MM.1S (cell line): ENCODE results near the gene ZC2HC1B.

Experiments
- DNase-seq: peaks from one replicate; pipeline ENCODE4 v3.0.0-alpha.2; 2015
- H2AFZ ChIP-seq: fragments of 300-600 bp; sonication (generic); 2 replicates; pipeline ENCODE4 v1.6.0; 2016; ENCODE audit warnings: antibody characterized with exemption, low read length
- H3F3A ChIP-seq: fragments of 300-600 bp; sonication (generic); 2 replicates; pipeline ENCODE4 v1.6.1; 2016; ENCODE audit warnings: mild to moderate bottlenecking, antibody characterized with exemption, low read length, moderate library complexity, mixed read lengths; ENCODE audit not compliant: insufficient read depth
- H3K27ac ChIP-seq: fragments of 300-600 bp; sonication (generic); 2 replicates; pipeline ENCODE4 v1.5.1; 2016; ENCODE audit warnings: mild to moderate bottlenecking, low read length
- H3K27me3 ChIP-seq: fragments of 300-600 bp; sonication (generic); replicated peaks from 2 replicates; pipeline ENCODE4 v1.6.0; 2016; ENCODE audit warnings: low read length; ENCODE audit not compliant: insufficient read depth
- H3K36me3 ChIP-seq: fragments of 300-600 bp; sonication (generic); replicated peaks from 2 replicates; pipeline ENCODE4 v1.6.1; 2016; ENCODE audit warnings: mild to moderate bottlenecking, low read length, mixed read lengths; ENCODE audit not compliant: insufficient read depth
- H3K4me1 ChIP-seq: fragments of 300-600 bp; sonication (generic); 2 replicates; pipeline ENCODE4 v1.6.1; 2016; ENCODE audit warnings: low read length, mixed read lengths
- H3K4me2 ChIP-seq: fragments of 300-600 bp; sonication (generic); 2 replicates; pipeline ENCODE4 v1.6.0; 2016; ENCODE audit warnings: low read depth, low read length
- H3K4me3 ChIP-seq: fragments of 300-600 bp; sonication (generic); 2 replicates; pipeline ENCODE4 v1.5.1; 2016; ENCODE audit warnings: low read length, mixed read lengths
- H3K79me2 ChIP-seq: fragments of 300-600 bp; sonication (generic); 2 replicates; pipeline ENCODE4 v1.6.1; 2016; ENCODE audit warnings: mixed run types, low read length, mixed read lengths
- H3K9ac ChIP-seq: fragments of 300-600 bp; sonication (generic); 2 replicates; pipeline ENCODE4 v1.6.1; 2016; ENCODE audit warnings: low read length, mixed read lengths
- H3K9me2 ChIP-seq: fragments of 300-600 bp; sonication (generic); replicated peaks from 2 replicates; pipeline ENCODE4 v1.6.1; 2016; ENCODE audit warnings: mild to moderate bottlenecking, low read length, mixed read lengths; ENCODE audit not compliant: insufficient read depth
- H3K9me3 ChIP-seq: fragments of 300-600 bp; sonication (generic); replicated peaks from 2 replicates; pipeline ENCODE4 v1.6.1; 2016; ENCODE audit warnings: mild to moderate bottlenecking, low read length, mixed read lengths; ENCODE audit not compliant: insufficient read depth
- H4K20me1 ChIP-seq: fragments of 300-600 bp; sonication (generic); 2 replicates; pipeline ENCODE4 v1.6.1; 2016; ENCODE audit warnings: mild to moderate bottlenecking, low read length, moderate library complexity, mixed read lengths; ENCODE audit not compliant: insufficient read depth
- CTCF ChIP-seq: fragments of 300-600 bp; sonication (generic); IDR thresholded peaks from 2 replicates; pipeline ENCODE4 v1.5.1; 2016; ENCODE audit warnings: antibody characterized with exemption, low read length, mixed read lengths
- EZH2 ChIP-seq: fragments of 300-600 bp; sonication (generic); optimal IDR thresholded peaks from 2 replicates; pipeline ENCODE3; 2017; ENCODE audit warnings: low read depth, mild to moderate bottlenecking, antibody characterized with exemption, low read length, mixed read lengths
- EZH2phosphoT487 ChIP-seq: fragments of 300-600 bp; sonication (generic); IDR thresholded peaks from 2 replicates; pipeline ENCODE4 v1.6.1; 2018; ENCODE audit warnings: antibody characterized with exemption, low read length

The ZC2HC1B gene

GRCh38 chr6:143936778-143937667, 72.7 kb downstream of the ZC2HC1B start:
- no peak overlapping the region for H2AFZ ChIP-seq
- no peaks in the 10 kb centered on the region for H3F3A ChIP-seq
- no peak overlapping the region for H3K4me2 ChIP-seq
- no peaks in the 10 kb centered on the region for H3K9me3 ChIP-seq
- H3K9ac ChIP-seq, result no peak overlapping the region
- DNase-seq, result no peak
- H3K27me3 ChIP-seq, result no peaks in the 10 kb centered on the region
- H3K4me1 ChIP-seq, result no peaks in the 10 kb centered on the region; the same call in 1 of the 2 replicates
- no peak for TF ChIP-seq EZH2phosphoT487
- TF ChIP-seq CTCF, result no peak
- no peak for TF ChIP-seq EZH2
- H3K27ac ChIP-seq, result no peak overlapping the region
- H4K20me1 ChIP-seq, result no peaks in the 10 kb centered on the region
- H3K79me2 ChIP-seq, result no peaks in the 10 kb centered on the region
- no peak overlapping the region for H3K4me3 ChIP-seq
- H3K9me2 ChIP-seq, result no peaks in the 10 kb centered on the region
- H3K36me3 ChIP-seq, result no peaks in the 10 kb centered on the region

GRCh38 chr6:143937668-143937970, 73.3 kb downstream of the ZC2HC1B start:
- Histone ChIP-seq H3K4me1 (no peaks in the 10 kb centered on the region; the same call in 1 of the 2 replicates), H3K36me3 (no peaks in the 10 kb centered on the region), H3K79me2 (no peaks in the 10 kb centered on the region), H4K20me1 (no peaks in the 10 kb centered on the region), H3K9me3 (no peaks in the 10 kb centered on the region), H3K4me2 (no peak overlapping the region), H3K9ac (no peak overlapping the region), H3F3A (no peaks in the 10 kb centered on the region), H3K9me2 (no peaks in the 10 kb centered on the region), H3K4me3 (no peak overlapping the region), H3K27ac (no peak overlapping the region), H3K27me3 (no peaks in the 10 kb centered on the region), H2AFZ (no peak overlapping the region)
- DNase-seq, result no peak
- no peak for TF ChIP-seq EZH2phosphoT487
- TF ChIP-seq EZH2, result no peak
- TF ChIP-seq CTCF, result no peak

GRCh38 chr6:143939364-143939763, 75.1 kb downstream of the ZC2HC1B start:
- no peak for DNase-seq
- Histone ChIP-seq H3K79me2 (no peaks in the 10 kb centered on the region), H4K20me1 (no peaks in the 10 kb centered on the region), H2AFZ (no peak overlapping the region), H3K9ac (no peak overlapping the region), H3K9me2 (no peaks in the 10 kb centered on the region), H3K4me3 (no peak overlapping the region), H3K9me3 (no peaks in the 10 kb centered on the region), H3F3A (no peaks in the 10 kb centered on the region), H3K4me1 (no peaks in the 10 kb centered on the region; the same call in 1 of the 2 replicates), H3K4me2 (no peak overlapping the region), H3K27ac (no peak overlapping the region), H3K27me3 (no peaks in the 10 kb centered on the region), H3K36me3 (no peaks in the 10 kb centered on the region)
- no peak for TF ChIP-seq EZH2phosphoT487
- no peak for TF ChIP-seq CTCF
- TF ChIP-seq EZH2, result no peak
